ENCODE data around the gene IL17A.

The IL17A gene

DNA sequence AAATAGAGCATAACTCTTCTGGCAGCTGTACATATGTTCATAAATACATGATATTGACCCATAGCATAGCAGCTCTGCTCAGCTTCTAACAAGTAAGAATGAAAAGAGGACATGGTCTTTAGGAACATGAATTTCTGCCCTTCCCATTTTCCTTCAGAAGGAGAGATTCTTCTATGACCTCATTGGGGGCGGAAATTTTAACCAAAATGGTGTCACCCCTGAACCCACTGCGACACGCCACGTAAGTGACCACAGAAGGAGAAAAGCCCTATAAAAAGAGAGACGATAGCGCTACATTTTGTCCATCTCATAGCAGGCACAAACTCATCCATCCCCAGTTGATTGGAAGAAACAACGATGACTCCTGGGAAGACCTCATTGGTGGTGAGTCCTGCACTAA is at the start of gene IL17A:
IL17A (plus strand) TSS at position 301 of the 400 bp plus-strand sequence; CDS start at position 358, 57 bp downstream.
- no peak for DNase-seq

DNA sequence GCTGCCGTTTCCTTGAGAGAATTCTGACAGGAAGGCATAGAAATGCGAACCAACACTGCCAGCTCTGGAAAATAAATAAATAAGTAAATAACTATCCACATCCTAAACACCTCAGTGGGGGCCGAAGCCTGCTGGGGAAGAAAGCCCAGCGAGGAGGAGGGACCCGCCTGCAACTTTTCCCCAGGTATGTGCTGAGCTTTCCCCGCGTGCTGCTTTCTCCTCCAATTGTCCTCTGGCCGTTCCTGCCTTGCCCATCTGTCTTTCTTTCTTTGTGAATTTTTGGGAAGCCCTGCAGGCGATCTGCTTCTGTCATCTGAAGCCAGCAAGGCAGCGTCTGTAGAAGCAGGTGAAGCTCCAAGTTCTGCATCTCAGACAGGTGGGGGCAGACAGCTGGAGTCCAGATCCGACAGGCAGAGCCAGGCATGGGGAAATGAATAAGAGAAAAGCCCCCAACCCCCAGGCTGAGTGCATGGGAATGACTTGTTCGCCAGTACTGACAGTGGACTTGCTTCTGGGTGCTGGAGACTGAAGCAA is 49.2 kb upstream of the IL17A start:
- DNase-seq = no peak

DNA sequence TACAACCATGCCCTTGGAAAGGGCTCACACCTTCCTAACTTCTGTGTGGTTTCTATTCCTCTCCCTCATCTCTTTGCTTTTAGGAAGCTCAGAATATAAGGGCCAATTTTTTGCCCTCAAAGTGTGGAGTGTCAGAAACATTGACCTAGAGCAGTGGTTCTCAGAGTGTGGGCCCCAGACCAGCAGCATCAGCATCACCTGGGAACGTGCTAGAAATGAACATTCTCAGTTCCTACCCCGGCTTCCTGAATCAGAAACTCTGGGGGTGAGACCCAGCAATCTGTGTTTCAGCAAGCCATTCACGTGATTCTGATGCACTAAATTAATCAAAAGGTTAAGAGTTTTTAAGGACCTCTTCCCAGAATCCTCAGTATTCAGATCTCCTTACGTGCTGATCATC is 47.9 kb upstream of the IL17A start:
- no peak for DNase-seq

DNA sequence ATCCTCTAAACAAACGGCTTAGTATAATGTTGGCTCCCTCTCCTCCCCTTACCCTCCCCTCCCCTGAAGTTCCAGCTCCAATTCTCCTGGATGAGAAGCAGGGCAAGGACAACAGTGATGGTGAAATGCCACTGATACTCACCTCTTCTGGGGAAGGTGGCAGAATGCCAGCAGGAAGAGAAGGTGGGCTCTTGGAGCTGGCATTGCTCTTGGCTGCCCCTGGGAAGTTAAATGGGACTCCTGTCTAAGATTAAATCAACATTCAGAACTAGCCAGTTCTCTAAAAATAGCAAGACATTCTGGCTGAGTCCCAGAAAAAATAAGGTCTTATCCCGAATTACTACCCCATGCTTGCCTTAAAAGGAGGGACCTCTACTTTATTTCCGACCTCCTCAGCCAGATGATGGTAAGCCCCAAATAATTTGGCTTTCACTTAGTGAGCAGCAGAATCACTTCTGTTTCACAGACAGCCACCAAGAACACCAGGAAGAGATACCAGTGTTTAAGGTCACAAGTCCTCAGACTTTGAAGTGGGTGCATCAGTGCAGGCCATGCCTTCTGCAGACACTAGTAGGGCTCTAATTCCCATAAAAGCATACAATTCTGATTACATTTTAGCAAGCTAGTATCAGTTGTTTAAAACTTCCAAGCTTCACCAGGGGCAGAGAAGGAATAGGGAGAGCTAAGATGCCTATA is 46.0 kb upstream of the IL17A start:
- no peak for DNase-seq

DNA sequence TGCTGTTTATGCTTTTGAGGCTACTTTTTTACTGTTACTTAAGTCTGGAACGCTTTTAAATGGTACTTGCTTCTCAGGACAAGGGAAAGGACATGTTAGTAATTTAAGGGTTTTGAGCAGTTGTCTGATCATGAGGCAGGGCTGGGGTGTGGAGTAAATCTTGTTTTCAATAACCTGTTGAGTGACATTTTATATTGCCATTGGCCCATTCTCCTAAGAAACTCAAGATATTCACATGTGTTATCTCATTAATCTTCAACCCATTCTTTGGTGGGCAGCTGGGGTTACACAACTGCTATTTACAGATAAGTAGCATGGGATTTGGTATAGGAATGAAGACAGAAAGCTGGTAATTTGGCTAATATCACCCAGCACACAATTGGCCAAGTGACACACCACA is 44.6 kb upstream of the IL17A start:
- no peak for DNase-seq

DNA sequence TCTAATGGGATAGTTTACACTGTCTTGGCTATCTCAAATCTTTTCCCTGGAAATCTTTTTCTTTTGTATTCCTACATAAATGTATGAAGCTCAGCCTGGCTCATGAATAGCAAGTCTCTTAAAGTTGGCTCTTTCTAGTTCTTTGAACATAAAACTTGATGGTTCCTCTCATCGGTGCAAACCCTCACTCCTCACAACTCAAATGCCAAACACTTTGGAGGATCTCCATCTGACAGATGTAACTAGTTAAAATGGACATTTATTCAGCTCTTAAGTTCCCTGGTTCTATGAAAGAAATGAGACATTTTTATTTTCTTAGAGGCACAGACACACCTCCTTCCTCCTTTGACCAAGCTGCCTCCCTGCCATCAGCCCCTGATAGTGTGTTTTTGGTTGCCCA is 43.6 kb upstream of the IL17A start:
- no peak for DNase-seq

DNA sequence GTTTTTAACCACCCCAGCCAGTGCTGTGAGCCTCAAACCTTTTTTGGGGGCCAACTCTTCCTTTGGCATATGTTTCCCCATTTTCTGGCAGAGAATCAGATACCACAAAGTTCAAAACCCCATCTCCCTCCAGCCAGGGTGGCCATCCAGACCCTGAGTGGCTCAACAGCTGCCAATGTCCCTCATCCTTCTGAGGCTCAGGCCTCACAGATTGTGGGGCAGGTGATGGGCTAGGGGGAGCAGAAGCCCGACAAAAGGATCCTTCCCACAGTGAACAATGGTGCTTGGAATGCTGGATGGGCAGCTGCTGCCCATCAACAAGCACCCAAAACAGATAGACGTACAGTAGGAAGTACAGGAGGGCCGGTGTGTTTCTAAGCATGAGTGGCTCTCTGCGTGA is 42.6 kb upstream of the IL17A start:
- DNase-seq = no peak

DNA sequence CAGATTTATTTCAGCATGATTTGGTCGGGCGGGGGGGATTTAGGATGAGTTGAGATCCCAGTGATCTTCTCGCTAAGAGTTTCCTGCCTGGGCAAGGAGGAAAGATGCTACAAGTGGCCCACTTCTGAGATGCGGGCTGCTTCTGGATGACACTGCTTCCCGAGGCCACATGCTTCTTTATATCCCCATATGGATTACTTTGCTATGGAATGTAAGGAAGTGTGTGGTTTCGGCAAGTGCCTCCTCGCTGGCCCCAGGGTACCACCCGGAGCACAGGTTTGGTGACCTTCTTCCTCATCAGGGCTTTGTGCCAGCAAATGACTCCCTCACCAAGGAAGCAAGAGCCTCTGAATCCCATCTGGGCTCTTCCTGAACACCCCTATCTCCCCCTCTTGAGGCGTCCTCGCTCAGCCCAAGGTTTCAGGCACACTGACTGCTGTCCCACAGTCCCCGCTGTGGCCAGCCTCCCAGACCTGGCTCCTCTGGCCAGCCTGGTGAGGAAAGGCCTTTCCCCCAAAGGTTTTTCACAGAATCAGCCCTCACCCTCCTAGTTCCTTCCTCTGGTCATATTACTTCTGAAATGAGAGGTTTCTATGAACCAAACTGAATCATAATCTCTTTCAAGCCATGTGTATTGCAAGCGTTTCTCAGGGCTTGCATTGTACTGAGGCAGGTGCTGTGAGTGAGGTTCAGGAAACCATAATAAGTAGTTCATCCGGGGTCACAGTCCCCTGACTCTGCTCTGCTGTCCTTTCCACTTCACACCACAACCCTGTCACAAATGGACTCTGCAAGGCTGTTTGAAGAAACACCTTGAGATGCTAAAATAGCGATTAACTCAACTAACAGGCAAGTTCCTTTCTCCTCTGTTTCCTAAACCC is 41.7 kb upstream of the IL17A start:
- DNase-seq = peak in 1 of 2 experiments; percentile 25

DNA sequence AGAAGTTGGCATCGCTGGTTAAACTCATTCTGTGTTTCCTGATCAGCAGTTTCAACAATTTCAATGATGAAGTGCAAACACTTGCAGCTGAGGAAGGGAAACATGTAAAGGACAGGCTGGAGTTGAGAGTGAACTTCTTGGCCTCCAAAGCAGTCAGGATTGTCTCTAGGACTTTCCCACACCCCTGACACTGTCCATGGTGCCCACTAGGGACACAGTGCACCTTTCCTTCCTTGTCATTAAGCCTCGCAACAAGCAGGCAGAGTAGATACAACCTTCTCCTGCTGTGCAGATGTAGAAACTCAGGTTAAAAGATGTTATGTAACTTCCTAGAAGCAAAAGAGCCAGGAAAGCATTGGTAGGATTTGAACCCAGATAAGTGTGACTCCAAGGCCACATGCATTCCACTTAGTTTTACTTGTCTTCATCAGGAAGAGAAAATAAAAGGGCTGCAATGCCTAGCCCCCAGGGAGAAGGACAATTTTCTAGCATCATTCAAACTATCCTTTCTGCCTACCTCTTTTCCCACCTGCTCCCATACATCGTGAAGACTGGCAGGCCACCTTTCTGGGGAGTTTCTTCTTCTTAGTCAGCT is 39.2 kb upstream of the IL17A start:
- DNase-seq = no peak

DNA sequence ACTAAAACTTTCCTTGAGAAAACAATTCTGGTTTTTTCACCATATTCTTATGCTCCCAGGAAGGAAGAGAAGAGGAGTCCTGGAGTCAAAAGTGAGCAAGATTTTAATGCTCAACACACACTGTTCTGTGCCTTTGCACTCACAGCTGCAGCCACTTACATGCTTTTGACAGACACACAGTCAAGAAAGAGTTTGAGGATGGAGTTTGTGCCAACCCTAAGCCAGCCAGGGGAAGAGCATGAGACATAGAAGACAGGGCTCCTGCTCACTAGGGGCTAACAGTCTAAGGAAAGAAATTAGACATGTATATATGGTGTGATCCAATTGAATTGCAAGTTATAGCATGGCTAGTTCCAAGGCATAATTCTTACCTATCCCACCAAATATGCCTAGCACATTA is 37.1 kb upstream of the IL17A start:
- DNase-seq = no peak

DNA sequence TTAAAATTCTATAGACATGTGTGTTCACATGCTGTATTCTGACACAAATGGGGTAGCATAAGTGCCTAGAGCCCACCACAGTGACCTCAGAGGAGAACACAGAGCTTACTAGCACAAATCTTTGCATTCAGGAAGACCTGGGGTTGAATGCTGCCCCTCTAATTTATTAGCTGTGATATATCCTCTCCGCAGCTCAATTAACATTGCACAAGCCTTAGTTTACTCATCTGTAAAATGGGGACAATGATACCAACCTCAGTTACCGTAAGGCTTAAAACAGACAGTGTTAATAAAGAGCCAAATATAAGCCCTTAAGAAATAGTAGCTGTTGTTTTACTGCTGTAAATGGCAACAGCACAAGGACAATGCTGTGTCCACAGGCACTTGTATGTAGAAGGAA is 36.2 kb upstream of the IL17A start:
- no peak for DNase-seq

DNA sequence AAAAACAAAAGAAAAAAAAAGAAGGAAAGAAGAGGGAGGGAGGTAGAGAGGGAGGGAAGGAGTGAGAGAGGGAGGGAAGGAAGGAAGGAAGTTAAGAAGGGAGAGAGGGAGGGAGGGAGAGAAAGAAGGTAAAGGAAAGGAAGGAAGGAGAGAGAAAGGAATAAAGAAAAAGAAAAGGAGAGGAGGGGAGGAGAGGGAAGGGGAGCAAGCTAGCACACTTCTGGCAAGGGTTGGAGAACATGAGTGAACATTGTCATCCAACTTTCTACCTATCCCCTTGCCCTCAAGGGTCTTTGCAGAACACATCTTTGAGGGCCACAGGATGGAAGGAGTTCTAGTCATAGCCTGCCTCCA is 34.1 kb upstream of the IL17A start:
- no peak for DNase-seq

DNA sequence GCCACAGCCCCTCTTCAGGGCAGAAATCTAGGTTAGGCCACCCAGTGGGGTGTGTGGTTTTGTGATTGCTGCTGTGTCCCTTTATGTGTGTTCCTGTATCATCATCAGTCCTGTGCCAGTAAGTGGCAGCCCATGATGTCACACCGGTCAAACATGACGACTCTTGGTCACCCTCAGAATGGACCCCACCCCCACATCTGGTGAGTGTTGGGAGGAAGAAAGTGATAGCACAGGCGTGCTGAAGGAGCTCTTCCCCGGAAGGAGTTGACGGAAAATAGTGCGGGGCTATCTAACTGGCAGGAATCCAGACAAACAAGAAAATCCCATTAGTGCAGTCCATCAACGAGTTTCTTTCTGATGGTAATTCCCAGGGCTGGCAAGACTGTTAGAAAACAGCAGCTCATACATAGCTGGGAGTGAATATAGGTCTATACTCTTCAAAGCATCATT is 33.4 kb upstream of the IL17A start:
- DNase-seq = no peak

DNA sequence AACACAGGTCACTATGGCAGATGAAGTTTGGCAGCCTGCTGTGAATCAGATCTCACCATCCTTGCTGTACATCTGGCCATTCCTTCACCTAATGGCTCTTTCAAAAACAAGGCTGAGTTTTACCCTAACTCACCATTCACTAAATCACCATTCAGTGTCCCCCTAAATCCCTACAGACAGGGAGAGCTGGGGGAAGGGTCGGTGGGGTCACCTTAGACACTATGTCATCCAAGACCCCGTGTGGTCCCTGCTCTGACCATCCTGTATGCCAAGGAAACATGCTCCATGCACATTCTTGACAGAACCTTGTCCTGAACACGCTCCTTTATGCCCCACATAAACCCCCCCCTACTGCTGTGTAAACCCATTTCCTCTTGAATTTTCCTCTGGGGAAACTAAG is 31.8 kb upstream of the IL17A start:
- DNase-seq = no peak

DNA sequence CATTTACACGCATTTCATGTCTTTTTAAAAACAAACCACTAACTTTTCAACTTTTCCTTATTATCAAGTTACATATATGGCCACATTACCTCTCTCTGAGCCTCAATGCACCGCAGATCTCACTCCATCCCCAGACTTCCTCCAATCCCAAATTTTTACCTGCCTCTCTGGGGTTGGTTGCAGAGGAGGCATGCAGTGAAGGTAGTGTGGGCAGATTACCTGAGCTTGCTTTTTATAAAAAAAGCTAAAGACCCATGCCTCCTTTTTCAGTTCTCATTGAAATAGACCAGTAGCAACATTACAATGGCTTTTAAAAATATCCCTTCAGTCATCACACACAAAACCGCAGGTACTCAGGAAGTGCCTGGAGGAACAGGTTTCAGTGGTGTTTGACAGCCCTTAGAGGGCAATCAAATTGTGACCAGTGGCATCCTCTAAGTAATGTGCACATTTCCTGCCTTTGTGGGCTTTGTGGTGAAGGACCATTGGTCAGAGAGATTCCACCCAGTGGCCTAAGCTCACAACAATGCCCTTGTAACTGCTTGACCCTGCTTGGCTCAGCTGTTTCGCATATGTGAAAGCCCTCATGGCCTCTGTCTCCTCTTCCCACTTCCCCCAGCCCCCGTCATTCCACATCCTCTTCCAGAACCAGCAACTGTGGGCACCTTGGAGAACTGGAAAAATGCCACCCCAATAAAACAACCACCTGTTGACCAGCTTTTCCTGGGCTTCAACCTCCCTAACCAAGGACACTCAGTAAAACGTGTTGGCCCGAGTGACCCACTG is 30.2 kb upstream of the IL17A start:
- DNase-seq = peak in 1 of 2 experiments; percentile 27

DNA sequence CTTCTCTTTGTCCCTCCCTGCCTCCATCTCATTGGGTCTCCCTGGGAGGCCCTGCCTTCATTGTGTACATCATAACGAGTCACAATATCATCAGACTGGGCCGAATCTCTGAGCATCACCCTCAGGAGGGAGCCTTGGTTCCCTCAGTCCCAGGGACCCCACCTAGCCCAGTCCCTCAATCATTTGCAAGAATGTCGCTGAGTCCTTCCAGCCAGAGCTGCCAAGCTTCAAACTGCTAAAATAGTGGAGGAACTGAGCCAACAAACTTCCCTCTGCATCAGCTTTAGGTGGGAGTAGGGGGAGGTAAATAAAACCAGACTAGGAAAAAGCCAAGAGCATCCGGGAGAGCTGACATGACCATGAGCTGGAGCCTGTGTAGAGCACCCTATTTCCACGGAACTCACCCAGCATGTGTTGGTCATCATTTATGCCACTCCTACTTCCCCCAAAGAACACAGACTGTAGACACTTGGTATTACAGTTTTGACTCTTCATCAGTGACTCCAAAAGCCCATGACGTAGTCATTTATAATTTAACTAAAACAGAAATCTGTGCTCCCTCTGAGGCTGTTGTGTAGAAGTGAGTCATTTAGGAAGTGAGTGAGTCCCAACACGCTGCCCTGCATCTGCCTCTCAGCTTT is 28.8 kb upstream of the IL17A start:
- peak; percentile 68 to 72 for DNase-seq

DNA sequence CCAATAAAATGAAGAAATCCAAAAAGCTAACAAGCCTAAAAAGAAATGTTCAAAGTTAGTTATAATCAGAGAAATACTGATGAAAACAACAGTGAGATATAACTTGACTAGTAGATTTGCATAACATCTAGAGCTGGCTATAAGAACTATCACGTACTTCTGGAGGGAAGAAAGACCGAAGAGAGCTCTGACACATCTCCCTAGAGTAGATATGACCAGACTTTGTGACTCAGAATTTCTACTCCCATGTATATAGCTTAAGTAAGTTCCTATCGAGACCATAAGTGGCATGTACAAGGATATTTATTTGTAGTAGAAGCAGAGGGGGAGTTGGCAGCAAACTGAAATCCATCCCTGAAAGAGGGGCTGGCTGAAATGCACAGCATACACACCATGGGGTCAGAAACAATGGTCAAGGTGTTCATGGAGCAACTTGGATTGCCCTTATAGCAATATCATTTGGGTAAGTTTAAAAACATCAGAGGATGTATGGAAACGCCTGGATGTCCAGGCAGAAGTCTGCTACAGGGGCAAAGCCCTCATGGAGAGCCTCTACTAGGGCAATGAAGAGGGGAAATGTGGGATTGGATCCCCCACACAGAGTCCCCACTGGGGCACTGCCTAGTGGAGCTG is 25.6 kb upstream of the IL17A start:
- DNase-seq = peak; percentile 55 to 63

DNA sequence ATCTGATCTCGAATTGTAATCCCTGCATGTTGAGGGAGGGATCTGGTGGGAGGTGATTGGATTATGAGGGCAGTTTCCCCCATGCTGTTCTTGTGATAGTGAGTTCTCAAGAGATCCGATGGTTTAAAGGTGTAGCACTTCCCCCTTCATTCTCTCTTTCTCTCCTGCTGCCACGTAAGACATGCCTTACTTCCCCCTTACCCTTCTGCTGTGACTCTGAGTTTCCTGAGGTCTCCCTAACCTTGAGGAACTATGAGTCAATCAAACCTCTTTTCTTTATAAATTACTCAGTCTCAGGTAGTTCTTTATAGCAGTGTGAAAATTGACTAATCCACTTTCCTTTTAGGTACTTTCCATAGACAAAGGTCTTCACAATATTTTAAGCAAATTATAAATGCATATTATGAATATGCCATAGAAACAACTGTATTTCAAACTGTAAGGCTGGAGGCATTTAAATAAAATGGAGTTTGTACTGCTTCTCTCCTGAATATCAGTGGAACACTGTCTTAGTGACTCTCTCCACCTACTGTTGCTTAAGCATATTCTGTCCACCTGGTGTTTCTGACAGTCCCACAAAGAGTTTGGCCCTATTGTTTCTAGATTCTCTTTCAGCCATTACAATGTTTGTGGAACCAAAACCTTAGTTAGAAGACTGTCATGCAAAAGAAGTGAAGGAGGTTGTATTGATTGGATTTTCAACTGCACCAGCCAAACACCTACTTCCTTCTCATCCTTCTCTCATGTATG is 24.3 kb upstream of the IL17A start:
- DNase-seq = peak; percentile 47 to 50

DNA sequence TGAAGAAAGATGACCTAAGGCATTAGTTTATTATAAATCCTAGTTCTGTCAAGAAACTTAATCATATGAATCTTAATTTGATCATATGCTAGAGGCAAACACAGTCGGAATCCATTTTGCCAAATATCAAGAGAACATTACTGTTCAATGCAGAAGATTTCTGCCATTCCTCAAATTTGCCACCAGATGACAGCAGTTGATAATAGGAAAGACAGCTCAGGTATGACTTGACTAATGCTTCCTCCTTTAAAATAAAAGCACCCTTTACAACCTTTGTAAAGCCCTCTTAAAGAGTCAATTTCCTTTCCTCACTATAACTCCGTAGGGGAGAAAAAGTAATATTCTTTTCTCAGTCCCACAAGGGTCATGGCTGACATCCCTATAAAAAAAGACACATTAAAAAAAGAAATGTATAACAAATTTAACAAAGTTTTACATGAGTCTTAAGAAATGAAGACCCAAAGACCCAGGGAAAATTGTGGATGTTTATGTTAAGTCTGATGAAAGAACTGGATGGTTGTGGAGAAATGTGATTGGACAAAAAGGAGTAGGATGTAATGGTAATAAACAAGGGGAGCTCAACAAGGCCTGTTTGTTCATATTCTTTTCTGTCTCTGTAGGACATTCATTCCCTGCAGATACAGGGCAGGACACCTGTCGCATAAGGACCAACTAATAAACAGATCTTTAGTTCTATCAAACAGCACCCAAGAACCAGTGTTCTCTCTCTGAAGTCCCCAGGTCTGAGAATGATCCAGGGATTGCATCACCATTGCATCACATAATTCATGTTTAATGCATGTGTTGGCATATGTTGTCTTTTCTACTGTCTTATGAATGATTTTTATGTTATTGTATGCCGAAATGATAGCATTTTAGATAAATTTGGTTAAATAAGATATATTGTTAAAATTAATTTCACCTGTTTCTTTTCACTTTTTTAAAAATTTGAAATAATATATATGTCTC is 23.0 kb upstream of the IL17A start:
- no peak for DNase-seq

Data from activated T-cell treated with anti-CD3 and anti-CD28 coated beads, Interleukin-2, amount 50 U/mL, for 48 hours (primary cell).